Ecto neural progenitor cell (in vitro differentiated cells): ENCODE results near the gene RGS7.
"Not testable (repeated sequence)": the region's sequence is repeated elsewhere in the genome, so short reads cannot be mapped to it uniquely, and the experiment has no call there.

ENCODE experiments used
- DNase-seq: peaks from one replicate; pipeline ENCODE4 v3.0.0-alpha.2; 2018; ENCODE audit warnings: low spot score

The RGS7 gene

DNA sequence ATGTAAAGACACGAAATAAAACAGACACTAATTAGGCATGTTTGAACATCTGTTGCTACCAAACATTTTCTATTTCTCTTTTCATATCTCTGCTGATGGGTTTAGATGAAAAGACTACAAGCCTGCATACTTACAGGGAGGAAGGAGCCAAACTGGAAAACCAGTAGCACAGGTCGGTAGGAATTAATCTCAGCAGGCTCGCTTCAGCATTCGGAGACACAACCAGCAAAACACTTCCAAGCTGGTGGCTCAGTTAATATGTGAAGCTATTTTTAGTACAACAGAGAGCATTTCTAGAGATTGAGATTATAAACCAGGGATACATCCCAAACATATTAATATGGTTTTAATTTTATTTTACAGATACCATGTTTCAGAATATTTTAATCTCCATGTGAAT lies 444.2 kb downstream of the RGS7 start:
- DNase-seq = no peak

DNA sequence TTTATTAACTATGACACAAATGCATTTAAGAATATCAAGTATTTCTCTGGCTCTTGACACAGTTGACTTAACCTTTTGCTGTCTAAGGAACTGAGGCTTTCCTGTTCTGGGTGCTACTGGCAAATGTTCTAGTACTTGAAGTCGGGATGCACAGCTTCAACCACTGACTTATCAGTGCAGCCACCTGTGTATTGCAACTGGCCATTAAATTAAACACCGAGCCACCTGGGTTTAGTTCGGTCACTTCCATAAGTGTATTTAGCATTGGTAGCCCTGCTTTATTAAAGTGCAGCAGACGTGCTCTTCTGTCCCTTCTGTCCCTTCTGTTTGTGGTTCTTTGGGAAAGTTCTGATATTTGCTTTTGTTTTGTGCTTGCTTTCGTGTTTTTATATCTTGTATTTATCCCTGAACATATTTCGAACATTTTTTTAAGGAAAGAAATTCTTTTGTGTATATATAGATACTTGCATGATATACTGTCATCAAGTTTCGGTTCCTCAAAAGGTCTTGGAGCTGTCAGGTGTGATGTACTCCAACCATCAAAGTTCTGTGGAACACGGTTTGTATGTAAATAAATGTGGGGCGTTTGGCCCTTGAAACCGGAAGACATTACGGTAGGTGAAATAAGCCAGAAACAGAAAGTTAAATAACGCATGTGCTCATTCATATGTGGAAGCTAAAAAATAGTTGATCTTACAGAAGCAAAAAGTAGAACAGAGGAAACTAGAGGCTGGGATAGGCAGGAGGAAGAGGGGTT lies 447.1 kb downstream of the RGS7 start:
- no peak for DNase-seq

DNA sequence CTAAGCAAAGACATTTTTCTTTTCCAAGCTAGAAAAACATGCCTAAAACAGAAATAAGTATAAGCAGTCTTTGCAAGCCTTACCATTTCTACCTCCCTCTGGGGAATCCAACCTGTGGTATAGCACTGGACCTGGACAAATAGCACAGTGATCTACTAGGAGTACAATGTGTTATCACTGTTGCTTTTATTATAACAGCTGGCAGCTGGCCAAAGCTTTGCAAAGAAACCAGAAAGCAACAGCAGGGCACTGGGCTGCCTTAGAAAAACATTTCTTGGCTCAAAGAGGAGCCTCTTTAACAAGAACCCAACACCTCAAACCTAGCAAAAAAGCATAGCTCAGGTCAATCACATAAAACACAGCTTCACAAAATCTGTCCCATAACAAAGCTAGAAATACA lies 450.5 kb downstream of the RGS7 start:
- no peak for DNase-seq

DNA sequence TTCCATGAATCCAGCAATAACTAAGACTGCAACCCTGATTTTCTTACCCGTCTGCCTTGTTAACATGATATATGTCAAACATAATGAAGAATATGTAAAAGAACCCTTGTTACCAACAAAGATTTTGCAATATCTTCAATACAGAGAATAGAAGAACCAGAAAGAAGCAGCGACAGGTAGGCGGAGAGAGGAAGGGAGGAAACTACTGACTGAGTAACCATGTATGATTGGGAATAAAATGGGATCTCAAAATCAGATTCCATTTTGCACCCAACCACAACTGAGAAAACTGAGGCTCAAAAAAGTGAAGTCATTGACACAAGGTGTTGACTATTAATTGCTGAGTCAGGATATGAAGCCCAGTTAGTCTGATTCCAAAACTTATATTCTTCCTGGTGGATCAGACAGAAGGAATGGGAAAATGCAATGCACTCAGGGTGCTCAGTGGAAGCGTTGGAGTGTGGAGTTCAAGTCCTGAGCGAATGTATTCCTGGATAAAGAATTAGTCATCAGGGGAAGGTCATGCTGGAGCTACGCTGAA lies 451.7 kb downstream of the RGS7 start:
- DNase-seq = no peak

DNA sequence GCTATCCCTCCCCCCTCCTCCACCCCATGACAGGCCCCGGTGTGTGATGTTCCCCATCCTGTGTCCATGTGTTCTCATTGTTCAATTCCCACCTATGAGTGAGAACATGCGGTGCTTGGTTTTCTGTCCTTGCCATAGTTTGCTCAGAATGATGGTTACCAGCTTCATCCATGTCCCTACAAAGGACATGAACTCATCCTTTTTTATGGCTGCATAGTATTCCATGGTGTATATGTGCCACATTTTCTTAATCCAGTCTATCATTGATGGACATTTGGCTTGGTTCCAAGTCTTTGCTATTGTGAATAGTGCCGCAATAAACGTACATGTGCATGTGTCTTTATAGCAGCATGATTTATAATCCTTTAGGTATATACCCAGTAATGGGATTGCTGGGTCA lies 461.6 kb downstream of the RGS7 start:
- DNase-seq = not testable (repeated sequence)

DNA sequence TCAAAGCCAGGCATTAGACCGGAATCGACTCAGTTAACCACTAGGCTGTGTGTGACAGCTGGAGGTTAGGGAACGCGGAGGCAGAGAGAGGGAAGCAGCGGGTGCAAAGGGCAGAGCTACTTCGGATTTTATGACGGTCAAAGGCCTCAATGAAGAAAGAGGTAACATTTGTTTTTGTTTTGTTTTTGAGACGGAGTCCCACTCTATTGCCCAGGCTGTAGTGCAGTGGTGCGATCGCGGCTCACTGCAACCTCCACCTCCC lies 468.3 kb downstream of the RGS7 start:
- DNase-seq = no peak

DNA sequence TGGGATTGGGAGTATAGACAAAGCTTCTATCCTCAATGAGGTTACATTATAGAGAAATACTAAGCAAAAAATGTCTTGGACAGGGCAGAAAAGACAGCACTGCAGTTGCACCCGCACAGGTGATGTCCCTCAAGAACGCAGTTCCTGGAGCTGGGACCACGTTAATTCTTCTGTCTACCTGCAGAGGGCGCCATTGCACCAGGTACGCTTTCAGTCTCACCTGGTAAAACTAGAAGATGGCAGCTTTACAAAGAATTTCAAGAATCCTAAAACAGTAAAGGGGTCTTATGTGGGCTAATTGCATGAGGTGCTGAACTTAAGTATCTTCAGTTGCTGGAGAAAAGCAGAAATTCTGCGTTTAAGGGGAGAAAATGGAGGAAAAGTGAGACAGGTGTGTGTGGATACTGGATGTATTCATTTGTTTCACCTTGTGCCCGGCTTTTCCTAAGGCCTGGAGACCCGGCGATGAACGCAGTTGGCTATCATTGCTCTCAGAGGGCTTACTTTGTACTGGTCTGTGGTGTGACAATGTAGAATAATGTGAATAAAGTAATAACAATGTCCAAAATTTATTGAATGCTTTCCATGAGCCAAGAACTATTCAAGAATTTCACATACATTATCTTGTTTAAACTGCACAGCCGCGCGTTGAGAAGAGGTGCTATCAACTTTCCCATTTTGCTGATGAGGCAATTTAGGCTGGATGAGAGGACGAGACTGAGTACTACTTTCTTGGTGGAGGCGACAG lies 468.8 kb downstream of the RGS7 start:
- DNase-seq = peak; percentile 67

DNA sequence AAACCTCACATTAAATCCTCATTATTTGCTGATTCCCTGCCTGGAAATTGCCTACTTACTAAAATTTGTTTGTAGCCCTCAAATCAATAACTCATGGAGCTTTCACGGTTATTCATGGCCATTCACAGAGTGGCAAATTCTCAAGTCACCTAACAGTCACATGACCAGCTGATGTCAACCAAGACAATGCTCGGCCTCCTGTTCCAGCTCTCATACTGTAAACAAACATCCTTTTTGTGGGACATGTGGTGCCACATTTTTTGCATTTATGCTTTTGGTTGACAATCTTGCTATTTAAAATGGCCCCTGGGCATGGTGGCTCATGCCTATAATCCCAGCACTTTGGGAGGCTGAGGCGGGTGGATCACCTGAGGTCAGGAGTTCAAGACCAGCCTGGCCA lies 473.5 kb downstream of the RGS7 start:
- no peak for DNase-seq

DNA sequence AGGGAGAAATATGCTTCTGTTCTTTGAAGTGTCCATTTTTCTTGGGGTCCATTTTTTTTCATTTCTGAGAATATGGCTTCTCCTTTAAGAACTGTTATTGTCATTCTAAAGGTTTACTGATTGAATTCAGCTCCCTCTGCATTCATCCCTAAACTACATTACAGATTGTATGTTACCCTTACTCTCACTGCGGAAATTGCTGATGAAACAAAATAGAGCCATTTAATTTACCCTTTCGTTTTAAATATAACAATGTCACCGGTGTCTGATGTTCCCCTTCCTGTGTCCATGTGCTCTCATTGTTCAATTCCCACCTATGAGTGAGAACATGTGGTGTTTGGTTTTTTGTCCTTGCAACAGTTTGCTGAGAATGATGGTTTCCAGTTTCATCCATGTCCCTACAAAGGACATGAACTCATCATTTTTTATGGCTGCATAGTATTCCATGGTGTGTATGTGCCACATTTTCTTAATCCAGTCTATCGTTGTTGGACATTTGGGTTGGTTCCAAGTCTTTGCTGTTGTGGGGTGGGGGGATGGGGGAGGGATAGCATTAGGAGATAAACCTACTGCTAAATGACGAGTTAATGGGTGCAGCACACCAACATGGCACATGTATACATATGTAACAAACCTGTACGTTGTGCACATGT lies 474.2 kb downstream of the RGS7 start:
- not testable (repeated sequence) for DNase-seq

DNA sequence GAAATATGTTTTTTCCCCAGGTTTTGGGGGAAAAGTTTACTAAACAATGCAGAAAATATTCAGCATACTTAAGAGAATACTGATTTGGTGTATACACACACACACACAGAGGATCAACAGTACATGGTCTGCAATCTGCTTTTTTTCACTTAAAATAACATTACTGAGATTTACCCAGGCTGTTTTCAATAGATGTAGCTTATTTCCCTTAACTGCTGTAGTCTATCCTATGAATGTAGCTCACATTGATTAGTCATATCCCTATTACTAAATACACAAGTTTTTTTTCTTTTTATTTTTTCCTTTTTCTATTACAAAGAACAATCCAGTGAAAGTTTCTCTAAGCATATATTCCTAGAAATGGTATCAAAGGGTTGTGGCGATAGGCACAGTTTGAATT lies 478.4 kb downstream of the RGS7 start:
- no peak for DNase-seq

DNA sequence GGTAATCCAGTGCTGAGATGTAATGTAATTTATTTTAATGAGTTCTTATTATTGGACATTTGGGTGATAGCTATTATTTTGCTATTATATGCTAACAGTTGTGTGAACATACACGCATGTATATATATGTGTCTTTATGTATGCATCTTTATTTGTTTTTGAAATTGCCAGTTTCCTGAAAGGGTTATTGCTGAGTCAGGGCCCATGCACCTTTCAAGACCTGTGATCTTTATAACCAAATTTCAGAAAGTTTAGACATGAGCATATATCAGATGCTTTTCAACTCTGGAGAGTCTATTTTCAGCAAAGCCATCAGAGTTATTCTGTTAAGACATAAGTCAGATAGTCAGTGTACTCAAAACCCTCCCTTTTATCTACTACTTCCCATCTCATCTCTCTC lies 479.4 kb downstream of the RGS7 start:
- no peak for DNase-seq

DNA sequence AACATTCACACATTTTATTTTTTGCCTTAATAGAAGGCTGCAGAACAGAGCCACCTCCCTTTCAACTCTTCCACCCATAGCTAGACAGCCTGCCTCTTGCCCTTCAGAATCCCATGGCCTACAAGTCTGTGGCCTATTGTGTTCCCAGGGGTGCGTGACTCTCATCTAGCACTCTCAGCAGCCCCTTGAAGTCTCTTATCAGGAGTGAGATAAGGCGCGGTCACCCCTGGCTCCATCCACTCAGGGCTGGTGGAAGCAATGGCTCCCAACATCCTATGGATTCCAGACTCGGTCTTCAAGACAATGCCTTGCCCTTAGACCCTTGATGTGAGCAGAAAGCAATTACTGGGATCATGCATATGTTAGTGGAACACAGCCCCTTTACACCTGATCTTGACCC lies 480.9 kb downstream of the RGS7 start:
- DNase-seq = no peak

DNA sequence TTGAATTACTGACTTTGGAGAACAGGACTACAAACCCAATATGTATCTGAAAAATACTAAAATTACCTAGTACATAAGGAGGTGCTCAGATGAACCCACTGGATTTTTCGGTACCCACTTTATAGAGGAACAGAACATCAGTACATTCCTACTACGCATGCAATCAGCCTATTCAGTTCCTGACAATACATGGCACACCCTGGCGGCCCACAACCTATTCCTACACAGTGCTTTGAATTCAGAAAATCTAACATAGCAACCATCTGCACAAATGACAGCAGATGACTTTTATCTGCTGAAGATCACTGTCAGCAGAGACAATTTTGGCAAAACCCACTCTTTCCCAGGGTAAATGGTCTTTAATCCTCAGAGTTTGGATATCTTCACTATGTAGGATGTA lies 487.9 kb downstream of the RGS7 start:
- no peak for DNase-seq

DNA sequence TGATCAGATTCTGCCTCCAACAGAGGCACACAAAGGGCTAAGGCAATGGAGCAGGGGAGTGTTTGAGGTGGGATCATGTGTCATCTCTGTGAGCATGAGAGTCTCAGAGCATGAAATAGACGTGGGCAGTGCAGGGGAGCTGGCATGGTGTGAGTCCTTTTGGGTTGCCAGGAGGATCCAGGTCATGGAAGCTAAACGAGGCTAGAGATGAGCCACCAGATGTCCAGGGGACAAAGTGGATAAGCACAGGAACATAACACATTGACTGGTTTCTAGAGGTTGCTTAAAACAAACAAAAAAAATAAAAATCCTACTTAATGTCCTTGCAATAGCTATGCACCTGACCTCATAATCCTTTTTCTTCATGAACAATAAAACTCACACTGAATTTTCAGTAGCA lies 490.3 kb downstream of the RGS7 start:
- no peak for DNase-seq

DNA sequence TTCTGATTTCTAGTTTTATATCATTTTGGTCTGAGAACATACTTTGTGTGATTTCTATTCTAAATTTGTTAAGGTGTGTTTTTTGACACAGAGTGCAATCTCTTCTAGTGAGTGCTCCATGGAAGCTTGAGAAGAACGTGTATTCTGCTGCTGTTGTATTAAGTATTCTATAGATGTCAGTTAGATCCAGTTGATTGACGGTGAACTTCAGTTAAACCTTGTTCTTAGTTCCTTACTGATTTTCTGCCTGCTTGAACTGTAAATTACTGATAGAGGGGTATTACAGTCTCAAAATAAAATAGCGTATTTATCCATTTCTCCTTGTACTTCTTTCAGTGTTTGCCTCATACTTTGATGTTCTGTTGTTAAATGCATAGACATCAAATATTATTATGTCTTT lies 497.0 kb downstream of the RGS7 start:
- DNase-seq = no peak

DNA sequence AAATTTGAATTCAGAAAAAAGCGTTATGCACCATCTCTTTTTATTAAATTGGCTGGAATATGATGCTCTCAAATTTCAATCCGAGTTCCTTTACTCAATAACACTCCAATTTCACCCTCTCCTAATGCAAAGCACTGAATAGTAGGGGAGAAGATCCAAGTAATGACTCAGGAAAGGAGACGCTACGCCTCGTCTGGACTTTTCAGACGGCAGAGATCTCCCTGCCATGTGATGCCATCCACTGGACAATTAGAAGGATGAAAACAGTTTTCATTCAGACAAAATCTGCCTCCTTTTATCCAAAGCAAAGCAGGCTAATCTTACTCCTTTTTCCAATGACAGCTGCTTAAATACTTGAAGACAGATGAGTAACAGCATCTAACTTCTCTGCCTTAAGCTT lies 502.6 kb downstream of the RGS7 start:
- DNase-seq = no peak

DNA sequence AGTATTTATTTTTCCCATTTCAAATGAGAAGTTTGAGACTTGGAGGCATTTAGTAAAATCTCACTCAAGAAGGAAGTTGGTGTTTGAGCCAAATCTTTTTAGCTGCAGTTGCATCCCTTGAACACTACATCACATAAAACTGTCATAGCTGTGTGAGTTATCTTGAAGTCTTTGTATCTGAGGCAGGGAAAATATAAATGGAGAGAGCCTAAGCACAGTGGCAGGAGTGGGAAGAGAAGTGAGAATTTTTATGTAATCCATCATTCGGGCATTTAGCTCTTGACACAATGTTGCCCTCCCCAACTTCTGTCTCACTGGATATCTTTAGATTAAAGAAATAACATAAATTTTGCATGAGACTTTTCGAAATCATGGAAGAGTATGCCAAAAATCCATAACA lies 509.7 kb downstream of the RGS7 start:
- no peak for DNase-seq

DNA sequence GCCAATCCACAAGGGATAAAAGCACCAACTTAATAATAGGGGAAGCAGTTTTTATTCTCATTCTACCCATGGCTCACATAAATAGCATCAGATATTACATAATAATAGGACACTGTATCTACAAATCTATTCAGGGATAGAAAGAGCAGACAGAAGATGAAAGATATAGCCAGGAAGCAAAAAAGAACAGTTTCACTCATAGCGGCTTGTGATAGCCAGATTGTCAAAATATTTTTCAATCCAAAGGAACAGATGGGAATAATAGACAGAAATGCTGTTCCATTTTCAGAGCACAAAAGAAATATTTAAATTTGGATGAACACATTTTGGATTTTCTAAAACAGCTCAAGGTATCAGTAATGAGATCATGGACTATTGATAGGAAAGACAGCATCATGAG lies 512.5 kb downstream of the RGS7 start:
- no peak for DNase-seq

DNA sequence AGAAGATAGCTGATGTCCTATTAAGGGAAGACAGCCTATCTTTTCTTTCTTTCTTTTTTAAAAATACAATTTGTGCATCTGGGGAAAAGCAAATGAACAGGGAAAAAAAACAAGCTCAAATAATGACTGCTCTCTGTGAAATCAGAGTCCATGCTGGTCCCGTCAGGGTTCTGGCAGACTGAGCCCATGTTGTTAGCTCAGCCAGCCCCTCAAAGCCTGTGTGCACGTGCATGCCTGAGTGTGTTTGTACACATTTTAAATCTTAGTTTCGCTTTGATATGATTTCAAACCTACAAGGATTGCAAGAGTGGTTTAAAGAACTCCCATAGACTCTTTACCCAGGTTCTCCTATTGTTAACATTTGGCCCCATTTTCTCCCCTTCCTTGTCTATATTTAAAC lies 513.2 kb downstream of the RGS7 start:
- no peak for DNase-seq

DNA sequence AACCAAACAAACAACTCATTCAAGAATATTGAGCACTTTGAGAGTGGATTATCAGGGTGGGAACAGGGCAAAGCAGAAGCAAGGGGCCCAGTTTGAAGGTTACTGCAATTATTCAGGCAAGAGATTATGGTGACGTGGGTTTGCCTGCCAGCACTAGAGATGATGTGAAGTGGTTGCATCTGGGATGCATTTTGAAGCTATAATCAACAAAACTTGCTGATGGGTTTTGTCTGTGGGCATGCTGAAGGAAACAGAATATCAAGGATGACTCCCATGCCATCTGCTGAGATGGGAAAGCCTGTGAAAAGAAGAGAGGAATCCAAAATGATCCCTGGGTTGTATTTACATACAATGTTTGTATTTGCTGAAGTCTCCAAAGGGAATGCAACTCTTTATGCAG lies 520.7 kb downstream of the RGS7 start:
- DNase-seq = no peak

DNA sequence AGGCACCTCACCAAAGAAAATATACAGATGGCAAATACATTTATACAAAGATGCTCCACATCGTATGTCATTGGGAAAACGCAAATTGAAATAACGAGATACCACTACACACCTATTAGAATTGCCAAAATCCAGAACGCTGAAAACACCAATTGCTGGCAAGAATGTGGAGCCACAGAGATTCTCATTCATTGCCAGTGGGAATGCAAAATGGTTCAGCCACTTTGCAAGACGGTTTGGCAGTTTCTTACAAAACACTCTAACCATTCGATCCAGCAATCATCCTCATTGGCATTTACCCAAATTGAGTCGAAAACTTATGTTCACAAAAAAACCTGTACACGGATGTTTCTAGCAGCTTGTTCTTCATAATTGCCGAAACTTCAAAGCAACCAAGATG lies 521.7 kb downstream of the RGS7 start:
- DNase-seq = no peak

DNA sequence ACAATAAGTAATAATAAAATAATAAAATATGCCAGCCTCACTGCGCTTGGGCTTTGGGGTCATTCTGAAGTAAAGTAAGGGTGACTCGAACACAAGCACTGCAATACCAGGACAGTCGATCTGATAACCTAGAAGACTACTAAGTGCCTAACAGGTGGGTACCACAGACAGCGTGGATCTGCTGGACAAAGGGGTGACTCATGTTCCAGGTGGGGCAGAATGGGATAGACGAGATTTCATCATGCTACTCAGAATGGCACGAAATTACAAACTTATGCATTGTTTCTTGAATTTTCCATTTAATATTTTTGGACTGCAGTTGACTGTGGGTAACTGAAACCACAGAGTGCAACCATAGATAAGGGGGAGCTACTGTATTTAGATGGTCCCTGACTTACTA lies 523.9 kb downstream of the RGS7 start:
- DNase-seq = no peak

DNA sequence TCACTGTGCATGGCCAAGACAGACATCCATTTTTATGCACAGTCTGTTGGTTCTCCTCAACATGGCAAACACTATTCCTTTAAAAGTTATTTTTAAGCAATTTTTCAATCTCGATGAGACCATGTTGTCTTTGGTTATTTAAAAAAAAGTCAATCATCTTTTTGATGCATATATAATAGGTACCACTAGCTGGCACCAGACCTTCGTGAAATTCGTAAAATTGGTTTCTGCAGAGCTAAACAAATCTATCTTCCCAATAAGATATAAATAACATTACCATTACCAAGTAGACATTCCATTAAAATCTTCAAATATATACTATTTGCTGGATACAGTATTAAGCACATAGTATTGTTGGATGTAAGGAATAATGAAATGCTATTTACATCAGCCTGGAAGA lies 525.1 kb downstream of the RGS7 start:
- DNase-seq = no peak
